Mesothelial cell of epicardium (in vitro differentiated cells): Measurements from ENCODE around the gene CBR4. TPM values are rescaled to one million over a fixed set of nuclear protein-coding genes. Genes with fewer than 3 reads are reported as not detected.

Experiments
- DNase-seq, 2 experiments: peaks; one replicate each; pipeline ENCODE4 v3.0.0; 2021; ENCODE audit warnings: low spot score in 2 of 2; ENCODE audit not compliant: unreplicated experiment in 2 of 2
- H3K27ac Mint-ChIP-seq: 2 replicates; pipeline ENCODE4 v1.8.0; 2021; ENCODE audit warnings: mixed read lengths
- H3K27me3 Mint-ChIP-seq: 2 replicates; pipeline ENCODE4 v1.8.0; 2021; ENCODE audit warnings: low read depth, mixed read lengths
- H3K36me3 Mint-ChIP-seq: 2 replicates; pipeline ENCODE4 v1.8.0; 2021; ENCODE audit warnings: mixed read lengths
- H3K4me1 Mint-ChIP-seq: 2 replicates; pipeline ENCODE4 v1.8.0; 2021; ENCODE audit warnings: mixed read lengths
- H3K4me3 Mint-ChIP-seq: 2 replicates; pipeline ENCODE4 v1.8.0; 2021; ENCODE audit warnings: mild to moderate bottlenecking, moderate library complexity, mixed read lengths
- H3K9me3 Mint-ChIP-seq: 2 replicates; pipeline ENCODE4 v1.8.0; 2021; ENCODE audit warnings: mixed read lengths
- CTCF ChIP-seq: fragments of 200-600 bp; sonication (generic); IDR thresholded peaks from one replicate; pipeline ENCODE4 v1.5.0; 2021; ENCODE audit warnings: antibody characterized with exemption; ENCODE audit not compliant: unreplicated experiment
- total RNA-seq: library from RNA; stranded (reverse); gene quantifications from 3 replicates; pipeline ENCODE4 v1.2.1, GENCODE V29; 2021

The CBR4 gene
- total RNA-seq = 44.9 to 46.3 TPM (median 45.8 TPM) in 3 replicates

GRCh38 chr4:169010125-169011023 lies at the start of gene CBR4:
Gene CBR4, minus strand, starts transcription at chr4:169010255. Its CDS starts 166 bp downstream, at chr4:169010089.
- H3K4me1 Mint-ChIP-seq = peaks cover 38% of the 10 kb centered on the region
- DNase-seq = peak; percentile 92
- H3K4me3 Mint-ChIP-seq = peak within 1 kb of the TSS; percentile 93
- H3K9me3 Mint-ChIP-seq = no peaks in the 10 kb centered on the region
- H3K27ac Mint-ChIP-seq = peak within 1 kb of the TSS; percentile 99
- no peaks in the 10 kb centered on the region for H3K27me3 Mint-ChIP-seq
- H3K36me3 Mint-ChIP-seq = peaks cover 2% of the 10 kb centered on the region
- TF ChIP-seq CTCF = peak; percentile 50

- DNase-seq = no peak
- Mint-ChIP-seq H3K4me1 (peaks cover 27% of the 10 kb centered on the region), H3K27ac (peak overlapping the region; percentile 49)
Observed at GRCh38 chr4:169059306-169060211, 49.5 kb upstream of the CBR4 start.

GRCh38 chr4:169058312-169058711 lies 48.3 kb upstream of the CBR4 start:
- Mint-ChIP-seq H3K9me3 (no peaks in the 10 kb centered on the region), H3K4me3 (no peak overlapping the region)

More at GRCh38 chr4:169059306-169060211, 49.5 kb upstream of the CBR4 start:
- Mint-ChIP-seq H3K36me3 (no peaks in the 10 kb centered on the region), H3K4me3 (no peak overlapping the region), H3K9me3 (no peaks in the 10 kb centered on the region), H3K27me3 (no peaks in the 10 kb centered on the region)
- no peak for TF ChIP-seq CTCF

GRCh38 chr4:169054879-169055278 lies 44.8 kb upstream of the CBR4 start:
- H3K4me1 Mint-ChIP-seq = peaks cover 30% of the 10 kb centered on the region
- no peak for DNase-seq
- no peak overlapping the region for H3K4me3 Mint-ChIP-seq
- no peak for TF ChIP-seq CTCF
- H3K27ac Mint-ChIP-seq = no peak overlapping the region
- H3K36me3 Mint-ChIP-seq = no peaks in the 10 kb centered on the region
- no peaks in the 10 kb centered on the region for H3K27me3 Mint-ChIP-seq
- H3K9me3 Mint-ChIP-seq = no peaks in the 10 kb centered on the region

More at GRCh38 chr4:169058312-169058711, 48.3 kb upstream of the CBR4 start:
- no peak for DNase-seq
- Mint-ChIP-seq H3K27me3 (no peaks in the 10 kb centered on the region), H3K27ac (no peak overlapping the region), H3K4me1 (peaks cover 25% of the 10 kb centered on the region), H3K36me3 (no peaks in the 10 kb centered on the region)
- TF ChIP-seq CTCF = no peak

GRCh38 chr4:169052594-169052945 lies 42.5 kb upstream of the CBR4 start:
- no peak for DNase-seq
- no peaks in the 10 kb centered on the region for H3K27me3 Mint-ChIP-seq
- no peak overlapping the region for H3K4me3 Mint-ChIP-seq
- peaks cover 36% of the 10 kb centered on the region for H3K4me1 Mint-ChIP-seq
- no peaks in the 10 kb centered on the region for H3K9me3 Mint-ChIP-seq
- TF ChIP-seq CTCF = no peak
- no peak overlapping the region for H3K27ac Mint-ChIP-seq
- no peaks in the 10 kb centered on the region for H3K36me3 Mint-ChIP-seq
